ENCODE results near the gene INPP4A.
A peak's percentile ranks its signal among the peaks of the same experiment; 100 is the strongest.

INPP4A gene

GRCh38 chr2:98501223-98501622 is 56.6 kb downstream of the INPP4A start:
- no peak for DNase-seq

GRCh38 chr2:98501876-98502275 is 57.2 kb downstream of the INPP4A start:
- DNase-seq, result no peak

GRCh38 chr2:98502556-98503335 is 58.1 kb downstream of the INPP4A start:
- no peak for DNase-seq

- no peak for DNase-seq
Observed at GRCh38 chr2:98503481-98504105, 58.9 kb downstream of the INPP4A start.

- no peak for DNase-seq
Observed at GRCh38 chr2:98504381-98505109, 59.9 kb downstream of the INPP4A start.

- peak; percentile 22 for DNase-seq
Observed at GRCh38 chr2:98505311-98505808, 60.7 kb downstream of the INPP4A start.

- DNase-seq, result no peak
Observed at GRCh38 chr2:98505971-98506664, 61.5 kb downstream of the INPP4A start.

- no peak for DNase-seq
Observed at GRCh38 chr2:98506881-98507280, 62.2 kb downstream of the INPP4A start.

GRCh38 chr2:98507461-98507860 is 62.8 kb downstream of the INPP4A start:
- no peak for DNase-seq

GRCh38 chr2:98507891-98508708 is 63.4 kb downstream of the INPP4A start:
- DNase-seq, result no peak

GRCh38 chr2:98508709-98509066 is 64.0 kb downstream of the INPP4A start:
- peak; percentile 59 for DNase-seq

- DNase-seq, result no peak
Observed at GRCh38 chr2:98509542-98510321, 65.1 kb downstream of the INPP4A start.

- no peak for DNase-seq
Observed at GRCh38 chr2:98510322-98510662, 65.6 kb downstream of the INPP4A start.

- DNase-seq, result no peak
Observed at GRCh38 chr2:98511981-98512380, 67.3 kb downstream of the INPP4A start.

- no peak for DNase-seq
Observed at GRCh38 chr2:98512699-98513098, 68.0 kb downstream of the INPP4A start.

- DNase-seq, result no peak
Observed at GRCh38 chr2:98514096-98514639, 69.5 kb downstream of the INPP4A start.

GRCh38 chr2:98514879-98515249 is 70.2 kb downstream of the INPP4A start:
- DNase-seq, result no peak

GRCh38 chr2:98515250-98515991 is 70.8 kb downstream of the INPP4A start:
- DNase-seq, result no peak

GRCh38 chr2:98516571-98516970 is 71.9 kb downstream of the INPP4A start:
- DNase-seq, result no peak

- no peak for DNase-seq
Observed at GRCh38 chr2:98517636-98518035, 73.0 kb downstream of the INPP4A start.

GRCh38 chr2:98518101-98518500 is 73.4 kb downstream of the INPP4A start:
- DNase-seq, result peak; percentile 59

Data from activated CD4-positive, alpha-beta T cell treated with anti-CD3 and anti-CD28 coated beads, Interleukin-2, amount 50 U/mL, for 1 hour (primary cell).